Skeletal muscle tissue (tissue), 4 donors: ENCODE results near the gene TSPAN1. TPM values are rescaled to one million over a fixed set of nuclear protein-coding genes. Genes with fewer than 3 reads are reported as not detected.

Experiments used
- H3K27ac ChIP-seq: one replicate; pipeline ENCODE4 v1.7.0; 2013; ENCODE audit warnings: mild to moderate bottlenecking, low read depth, low read length, inconsistent platforms
- H3K27me3 ChIP-seq, 3 donors: one replicate each; pipeline ENCODE4 v1.7.0; 2013; ENCODE audit warnings: low read length in 3 of 3; ENCODE audit not compliant: control insufficient read depth in 3 of 3, insufficient read depth in 3 of 3
- H3K36me3 ChIP-seq, 3 donors: one replicate each; pipeline ENCODE4 v1.7.0; 2013; ENCODE audit warnings: low read length in 3 of 3; ENCODE audit not compliant: control insufficient read depth in 3 of 3, insufficient read depth in 3 of 3
- H3K4me1 ChIP-seq, 3 donors: one replicate each; pipeline ENCODE4 v1.7.0; 2013; ENCODE audit warnings: low read length in 3 of 3, mild to moderate bottlenecking in 3 of 3; ENCODE audit not compliant: control insufficient read depth in 3 of 3, insufficient read depth in 3 of 3
- H3K4me3 ChIP-seq, 3 donors: one replicate each; pipeline ENCODE4 v1.7.0; 2013; ENCODE audit warnings: low read length in 3 of 3
- H3K9ac ChIP-seq, 3 donors: one replicate each; pipeline ENCODE4 v1.7.0; 2013; ENCODE audit warnings: low read length in 3 of 3, mild to moderate bottlenecking in 3 of 3, moderate library complexity in 2 of 3, low read depth in 1 of 3
- H3K9me3 ChIP-seq, 3 donors: one replicate each; pipeline ENCODE4 v1.7.0; 2013; ENCODE audit warnings: low read length in 3 of 3; ENCODE audit not compliant: control insufficient read depth in 3 of 3
- total RNA-seq: library from RNA; depleted of rRNA; stranded (reverse); fragments of >200 nt; gene quantifications from one replicate; pipeline ENCODE4 v1.2.3, GENCODE V29; 2014
- donor health status: Osteomylitis.

TSPAN1 gene
- total RNA-seq, 1 donor from 2014 or later: not detected

DNA sequence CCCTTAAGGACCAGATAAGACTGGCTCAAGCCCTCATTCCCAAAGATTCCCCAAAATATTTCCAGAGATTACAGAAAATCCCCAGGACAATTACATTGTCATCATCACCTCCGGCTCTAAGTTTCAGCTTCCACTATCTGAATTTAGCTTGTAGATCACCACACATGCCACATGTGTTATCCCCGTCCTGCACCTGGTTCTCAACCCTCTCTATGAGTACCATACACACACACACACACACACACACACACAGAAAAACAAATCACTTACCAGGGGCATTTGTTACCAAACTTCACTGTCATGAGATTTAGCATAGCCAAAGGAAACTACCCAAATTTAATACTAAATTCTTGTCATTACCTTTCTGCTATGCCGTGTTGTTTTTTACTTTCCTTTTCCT, 15.4 kb upstream of the TSPAN1 start:
- no peak overlapping the region for H3K27ac ChIP-seq
- no peak overlapping the region for H3K4me3 ChIP-seq
- no peaks in the 10 kb centered on the region for H3K27me3 ChIP-seq
- no peaks in the 10 kb centered on the region for H3K9me3 ChIP-seq
- no peaks in the 10 kb centered on the region for H3K36me3 ChIP-seq
- H3K4me1 ChIP-seq: no peaks in the 10 kb centered on the region
- H3K9ac ChIP-seq: no peak overlapping the region

DNA sequence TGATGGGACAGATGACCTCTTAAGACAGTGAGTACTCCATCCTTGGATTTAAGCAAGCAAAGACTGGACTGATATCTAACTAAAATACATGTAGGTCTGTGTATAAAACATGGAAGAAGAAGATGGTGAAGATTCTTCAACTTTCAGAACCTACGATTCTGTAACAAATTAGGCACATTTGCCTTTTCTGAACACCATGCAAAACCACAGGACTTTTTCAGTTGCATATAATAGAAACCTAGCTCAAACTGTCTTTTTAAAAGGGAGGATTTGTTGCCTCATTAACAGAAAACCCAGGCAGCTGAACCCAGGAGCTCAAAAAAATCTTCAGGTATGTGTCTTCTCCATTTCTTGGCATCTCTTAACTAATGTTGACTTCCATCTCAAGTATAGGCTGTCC, 14.7 kb upstream of the TSPAN1 start:
- no peaks in the 10 kb centered on the region for H3K4me1 ChIP-seq
- H3K9ac ChIP-seq: no peak overlapping the region
- H3K27ac ChIP-seq: no peak overlapping the region
- H3K27me3 ChIP-seq: no peaks in the 10 kb centered on the region
- no peak overlapping the region for H3K4me3 ChIP-seq
- H3K36me3 ChIP-seq: no peaks in the 10 kb centered on the region
- no peaks in the 10 kb centered on the region for H3K9me3 ChIP-seq

DNA sequence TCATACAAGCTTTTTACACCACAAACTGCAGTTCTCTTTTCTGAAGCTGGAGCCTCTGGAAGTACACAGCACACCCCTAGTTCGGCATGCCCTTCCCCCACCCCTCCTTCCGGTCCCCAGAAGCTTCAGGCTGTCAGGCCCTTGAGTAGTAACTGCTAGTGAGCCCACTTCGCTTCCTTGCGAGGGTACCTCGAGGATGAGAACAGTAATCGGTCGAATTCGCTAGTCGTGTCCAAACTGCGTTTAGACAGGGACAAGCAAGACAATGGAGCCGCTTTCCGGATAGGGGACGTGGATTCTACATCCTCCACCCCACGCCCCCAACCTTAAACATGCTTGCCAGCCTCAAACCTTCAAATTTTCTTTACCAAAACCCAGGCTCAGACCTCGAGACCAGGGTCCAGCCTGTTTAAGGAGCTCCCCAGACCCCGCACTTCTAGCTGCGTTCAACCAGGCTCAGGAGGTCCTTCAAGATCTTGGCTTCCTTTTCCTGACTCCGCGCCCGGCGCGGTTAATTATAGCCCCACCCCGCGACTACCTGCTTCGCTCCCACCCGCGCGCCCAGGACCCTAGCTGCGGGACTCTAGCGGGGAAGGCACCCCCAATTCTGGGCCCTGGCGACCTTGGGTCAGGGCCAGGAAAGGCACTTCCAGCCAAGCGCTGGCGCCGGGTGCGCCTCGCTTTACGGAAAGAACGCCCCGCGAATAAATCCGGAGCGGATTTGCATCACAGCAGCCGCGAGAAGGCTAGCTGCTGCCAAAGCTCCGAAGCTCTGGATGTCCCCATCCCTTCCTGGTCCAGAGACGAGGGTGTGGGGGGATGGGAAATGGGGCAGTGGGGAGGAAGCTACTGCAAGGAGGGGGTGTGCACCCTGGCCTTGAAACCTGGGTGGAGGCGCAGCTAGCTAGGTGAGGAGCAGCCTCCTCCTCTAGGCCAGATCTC, 8.1 kb upstream of the TSPAN1 start:
- Histone ChIP-seq H3K4me1 (peaks cover 27 to 34% (median 31%) of the 10 kb centered on the region in 3 donors), H3K27ac (peak overlapping the region; percentile 78), H3K9ac (peak overlapping the region; percentile 48 to 77 (median 51))

DNA sequence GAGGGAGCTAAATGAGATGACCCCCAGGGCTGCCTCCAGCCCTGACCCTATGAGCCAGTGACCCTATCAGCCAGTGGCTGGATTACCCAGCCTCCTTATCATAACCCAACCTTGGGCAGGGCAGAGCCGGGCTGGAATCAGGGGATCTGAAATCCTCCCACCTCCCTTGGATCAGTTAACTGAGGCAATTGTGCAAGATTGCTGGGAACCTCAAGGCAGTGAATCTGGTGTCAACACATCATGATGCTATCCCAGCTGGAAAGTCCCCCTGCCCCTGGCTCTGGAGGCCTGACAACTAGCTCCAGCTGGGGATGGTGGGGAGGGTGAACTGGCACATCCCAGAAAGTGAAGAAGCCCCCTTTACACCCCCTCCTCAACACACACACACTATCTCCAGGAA, 6.4 kb upstream of the TSPAN1 start:
- H3K27me3 ChIP-seq: peaks cover 0 to 4% (median 0%) of the 10 kb centered on the region in 3 donors
- H3K4me3 ChIP-seq: no peak overlapping the region
- no peaks in the 10 kb centered on the region for H3K9me3 ChIP-seq
- no peak overlapping the region for H3K9ac ChIP-seq
- no peak overlapping the region for H3K27ac ChIP-seq
- peaks cover 40 to 44% (median 41%) of the 10 kb centered on the region in 3 donors for H3K4me1 ChIP-seq
- no peaks in the 10 kb centered on the region for H3K36me3 ChIP-seq

More for the DNA sequence above, 8.1 kb upstream of the TSPAN1 start:
- Histone ChIP-seq H3K36me3 (no peaks in the 10 kb centered on the region), H3K4me3 (peak overlapping the region; percentile 63 to 73 (median 72)), H3K27me3 (peaks cover 0 to 4% (median 0%) of the 10 kb centered on the region in 3 donors), H3K9me3 (no peaks in the 10 kb centered on the region)

DNA sequence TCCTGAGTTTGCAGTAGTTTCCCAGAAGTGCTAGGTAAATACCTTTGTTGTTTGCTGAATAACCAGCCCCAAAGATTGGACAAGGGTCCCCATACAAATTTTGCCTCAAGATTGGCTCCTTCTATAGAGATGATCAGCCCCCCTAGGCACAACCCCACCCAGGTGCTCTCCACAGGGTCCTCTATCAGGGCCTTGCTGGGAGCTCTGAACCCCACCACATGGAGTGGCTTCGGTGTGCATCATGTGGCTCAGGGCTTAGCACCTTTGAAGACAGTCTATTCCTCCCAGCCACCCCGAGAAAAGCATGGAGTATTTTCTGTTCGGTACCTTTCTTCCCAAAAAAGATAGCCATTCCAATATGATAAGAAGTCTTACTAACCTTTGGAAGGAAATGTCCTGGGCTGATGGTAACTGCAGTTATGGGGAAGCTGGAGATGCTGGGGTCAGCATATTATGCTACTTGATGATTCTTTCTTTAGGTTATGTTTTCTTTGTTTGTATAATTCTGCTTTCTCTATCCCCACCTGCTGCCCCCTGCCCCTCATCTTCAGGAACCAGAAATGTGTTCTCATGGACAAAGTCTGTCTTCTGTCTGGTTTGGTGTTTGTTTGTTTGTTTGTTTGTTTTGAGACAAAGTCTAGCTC, 5.0 kb upstream of the TSPAN1 start:
- peaks cover 55 to 58% (median 55%) of the 10 kb centered on the region in 3 donors for H3K4me1 ChIP-seq
- peaks cover 0 to 4% (median 0%) of the 10 kb centered on the region in 3 donors for H3K27me3 ChIP-seq
- no peaks in the 10 kb centered on the region for H3K36me3 ChIP-seq
- H3K4me3 ChIP-seq: no peak overlapping the region
- H3K27ac ChIP-seq: no peak overlapping the region
- H3K9me3 ChIP-seq: no peaks in the 10 kb centered on the region
- H3K9ac ChIP-seq: peak overlapping the region in 1 of 3 donors; percentile 16

DNA sequence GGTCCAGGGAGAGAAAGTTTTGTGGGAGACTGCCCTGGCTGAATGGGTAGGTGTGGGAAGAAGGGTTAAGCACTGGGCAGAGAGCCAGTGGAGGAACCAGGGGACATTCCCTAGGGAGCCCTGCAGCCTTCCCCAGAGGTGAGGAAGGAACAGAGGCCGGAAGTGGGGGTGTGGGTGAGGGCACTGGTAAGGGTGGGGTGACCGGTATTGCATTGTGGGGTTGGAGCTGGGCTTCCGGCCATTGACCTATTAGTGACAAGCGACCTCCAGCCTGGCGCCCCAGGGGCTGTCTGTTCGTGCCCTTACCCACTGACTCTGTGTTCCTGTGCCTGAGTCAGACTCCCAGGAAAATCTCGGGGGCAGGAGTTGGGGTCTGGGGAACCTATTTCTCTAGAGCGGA, 3.5 kb upstream of the TSPAN1 start:
- Histone ChIP-seq H3K27me3 (peaks cover 0 to 4% (median 0%) of the 10 kb centered on the region in 3 donors), H3K36me3 (peaks cover 0 to 2% (median 0%) of the 10 kb centered on the region in 3 donors), H3K4me3 (peak overlapping the region in 1 of 3 donors; percentile 38), H3K27ac (peak overlapping the region; percentile 7), H3K4me1 (peaks cover 61 to 65% (median 62%) of the 10 kb centered on the region in 3 donors), H3K9me3 (no peaks in the 10 kb centered on the region), H3K9ac (peak overlapping the region in 2 of 3 donors; percentile 21 to 57)

DNA sequence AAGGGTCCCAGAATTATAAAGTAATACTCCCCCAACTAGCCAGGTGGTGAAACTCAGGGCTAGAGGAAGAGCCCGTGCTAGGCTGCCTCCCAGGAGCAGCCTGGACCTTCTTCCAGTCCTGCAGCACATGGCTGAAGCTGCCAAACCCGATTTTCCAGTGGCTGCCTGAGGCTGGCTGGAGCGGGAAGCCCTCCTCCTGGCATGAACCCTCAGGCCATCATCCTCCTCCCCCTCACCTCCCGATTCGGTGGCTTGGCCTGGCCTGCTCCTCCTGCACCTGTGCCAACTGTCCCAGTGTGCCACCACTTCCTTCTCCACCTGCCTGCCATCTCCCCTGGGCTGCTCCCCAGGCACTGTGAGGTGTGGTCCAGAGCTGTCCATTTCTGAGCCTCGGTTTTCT, 3.0 kb upstream of the TSPAN1 start:
- Histone ChIP-seq H3K36me3 (peaks cover 0 to 2% (median 0%) of the 10 kb centered on the region in 3 donors), H3K4me1 (peaks cover 56 to 61% (median 59%) of the 10 kb centered on the region in 3 donors), H3K9me3 (no peaks in the 10 kb centered on the region), H3K27me3 (peaks cover 0 to 4% (median 0%) of the 10 kb centered on the region in 3 donors), H3K4me3 (peak overlapping the region in 1 of 3 donors; percentile 30), H3K27ac (peak overlapping the region; percentile 7), H3K9ac (peak overlapping the region in 2 of 3 donors; percentile 21 to 57)

DNA sequence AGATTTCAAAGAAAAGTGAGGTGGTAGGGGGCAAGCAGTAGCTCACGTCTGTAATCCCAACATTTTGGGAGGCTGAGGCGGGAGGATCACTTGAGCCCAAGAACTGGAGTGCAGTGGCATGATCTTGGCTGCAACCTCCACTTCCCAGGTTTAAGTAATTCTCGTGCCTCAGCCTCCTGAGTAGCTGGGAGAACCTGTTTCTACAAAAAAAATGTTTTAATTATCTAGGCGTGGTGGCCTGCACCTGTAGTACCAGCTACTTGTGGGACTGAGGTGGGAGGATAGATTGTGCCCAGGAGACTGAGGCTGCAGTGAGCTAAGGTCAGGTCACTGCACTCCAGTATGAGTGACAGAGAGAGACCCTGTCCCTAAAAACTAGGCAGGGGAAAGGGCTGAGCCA, 2.6 kb upstream of the TSPAN1 start:
- Histone ChIP-seq H3K4me3 (no peak overlapping the region), H3K27ac (no peak overlapping the region), H3K9me3 (no peaks in the 10 kb centered on the region), H3K27me3 (peaks cover 0 to 3% (median 0%) of the 10 kb centered on the region in 3 donors), H3K36me3 (peaks cover 0 to 2% (median 0%) of the 10 kb centered on the region in 3 donors), H3K4me1 (peaks cover 52 to 57% (median 54%) of the 10 kb centered on the region in 3 donors), H3K9ac (peak overlapping the region in 1 of 3 donors; percentile 57)

DNA sequence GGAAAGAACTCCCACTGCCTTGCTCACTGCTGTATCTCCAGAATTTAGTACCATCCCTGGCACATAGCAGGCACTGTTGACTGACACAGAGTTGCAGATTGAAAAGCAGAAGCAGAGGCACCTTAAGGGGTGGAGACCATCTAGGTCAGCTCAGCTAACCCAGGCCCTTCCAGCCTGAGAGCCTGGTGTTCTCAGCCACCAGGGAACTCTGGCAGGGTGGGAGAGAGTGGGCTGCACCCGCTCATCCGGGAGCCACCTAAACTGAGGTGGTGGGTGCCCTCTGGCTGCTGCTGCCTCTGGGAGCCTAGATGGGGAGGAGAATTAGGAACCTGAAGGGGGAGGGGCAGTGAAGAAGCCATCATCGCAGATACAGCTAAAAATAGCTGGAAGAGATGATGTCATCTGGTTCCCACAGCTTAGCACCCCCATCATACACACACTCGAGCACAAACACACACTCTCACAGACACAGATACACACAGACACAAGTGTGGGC, 1.5 kb upstream of the TSPAN1 start:
- Histone ChIP-seq H3K27me3 (no peaks in the 10 kb centered on the region), H3K4me1 (peaks cover 46 to 49% (median 48%) of the 10 kb centered on the region in 3 donors), H3K9ac (peak overlapping the region in 1 of 3 donors; percentile 34), H3K4me3 (peak overlapping the region; percentile 18 to 60 (median 18)), H3K9me3 (no peaks in the 10 kb centered on the region), H3K27ac (no peak overlapping the region), H3K36me3 (peaks cover 0 to 2% (median 0%) of the 10 kb centered on the region in 3 donors)
